GM18868 (cell line): ENCODE data around the gene GANAB.

Source experiments
- ATAC-seq: cut with Tn5 transposase; IDR thresholded peaks from one replicate; pipeline ENCODE4 v1.9.1; 2021; ENCODE audit warnings: mild to moderate bottlenecking, moderate library complexity; ENCODE audit not compliant: unreplicated experiment

The GANAB gene

GRCh38 chr11:62577046-62577714 is 69.2 kb downstream of the GANAB start:
- no peak for ATAC-seq

GRCh38 chr11:62575837-62576236 is 70.6 kb downstream of the GANAB start:
- ATAC-seq: no peak

- no peak for ATAC-seq
Observed at GRCh38 chr11:62575156-62575555, 71.3 kb downstream of the GANAB start.
